HepG2 (cell line): ENCODE measurements around the gene PRPF4.

Source experiments
- BCL6 ChIP-seq: IDR thresholded peaks from 2 replicates; pipeline ENCODE4 v1.6.1; 2016; ENCODE audit warnings: missing genetic modification reagents, missing compliant biosample characterization
- ETV5 ChIP-seq: IDR thresholded peaks from 2 replicates; pipeline ENCODE4 v1.6.1; 2018; ENCODE audit warnings: missing biosample characterization, missing genetic modification reagents, inconsistent platforms, borderline replicate concordance
- HNRNPLL ChIP-seq: fragments of 200-400 bp; formaldehyde crosslinking; IDR thresholded peaks from 2 replicates; pipeline ENCODE4 v1.6.1; 2017; ENCODE audit warnings: mild to moderate bottlenecking, low read depth, low read length; ENCODE audit not compliant: poor library complexity, severe bottlenecking
- KDM4B ChIP-seq: sonication (generic); formaldehyde crosslinking; IDR thresholded peaks from 2 replicates; pipeline ENCODE4 v1.4.0; 2020; ENCODE audit warnings: missing genetic modification reagents
- RFX3 ChIP-seq: IDR thresholded peaks from 2 replicates; pipeline ENCODE4 v1.6.1; 2016; ENCODE audit warnings: missing biosample characterization, missing genetic modification reagents
- SMARCC2 ChIP-seq: fragments of 450-650 bp; IDR thresholded peaks from 2 replicates; pipeline ENCODE4 v1.6.1; 2017; ENCODE audit warnings: antibody characterized with exemption, mild to moderate bottlenecking
- SP2 ChIP-seq: sonication (generic); formaldehyde crosslinking; IDR thresholded peaks from 2 replicates; pipeline ENCODE4 v1.5.1; 2020; ENCODE audit warnings: mild to moderate bottlenecking, missing genetic modification reagents
- YY1 ChIP-seq: IDR thresholded peaks from 2 replicates; pipeline ENCODE4 v1.6.1; 2011; ENCODE audit warnings: low read length, low read depth, moderate library complexity, mild to moderate bottlenecking; ENCODE audit not compliant: insufficient read depth, insufficient replicate concordance
- ZNF207 ChIP-seq: fragments of 450-650 bp; IDR thresholded peaks from 2 replicates; pipeline ENCODE4 v1.6.1; 2016; ENCODE audit warnings: antibody characterized with exemption, borderline replicate concordance
- ZNF296 ChIP-seq: sonication (generic); formaldehyde crosslinking; conservative IDR thresholded peaks from 2 replicates; pipeline ENCODE4 v1.5.0; 2020; ENCODE audit warnings: mild to moderate bottlenecking, missing genetic modification reagents
- TF ChIP-seq, protein P1 (sequence below), 2 experiments: fragments of 450-650 bp in 1 of 2; sonication (generic) in 1 of 2; formaldehyde crosslinking in 1 of 2; IDR thresholded peaks; 2 replicates each; pipeline versions ENCODE4 v1.6.1 to v1.8.0; 2016 to 2022; ENCODE audit warnings: antibody characterized with exemption in 1 of 2, mild to moderate bottlenecking in 1 of 2, missing genetic modification reagents in 1 of 2
- TF ChIP-seq, protein P2 (sequence below): sonication (generic); formaldehyde crosslinking; IDR thresholded peaks from 2 replicates; pipeline ENCODE4 v1.5.0; 2020; ENCODE audit warnings: mild to moderate bottlenecking, missing genetic modification reagents, moderate library complexity

GRCh38 chr9:113313261-113313660 lies 37.8 kb downstream of the PRPF4 start:
- TF ChIP-seq, protein P1, sequence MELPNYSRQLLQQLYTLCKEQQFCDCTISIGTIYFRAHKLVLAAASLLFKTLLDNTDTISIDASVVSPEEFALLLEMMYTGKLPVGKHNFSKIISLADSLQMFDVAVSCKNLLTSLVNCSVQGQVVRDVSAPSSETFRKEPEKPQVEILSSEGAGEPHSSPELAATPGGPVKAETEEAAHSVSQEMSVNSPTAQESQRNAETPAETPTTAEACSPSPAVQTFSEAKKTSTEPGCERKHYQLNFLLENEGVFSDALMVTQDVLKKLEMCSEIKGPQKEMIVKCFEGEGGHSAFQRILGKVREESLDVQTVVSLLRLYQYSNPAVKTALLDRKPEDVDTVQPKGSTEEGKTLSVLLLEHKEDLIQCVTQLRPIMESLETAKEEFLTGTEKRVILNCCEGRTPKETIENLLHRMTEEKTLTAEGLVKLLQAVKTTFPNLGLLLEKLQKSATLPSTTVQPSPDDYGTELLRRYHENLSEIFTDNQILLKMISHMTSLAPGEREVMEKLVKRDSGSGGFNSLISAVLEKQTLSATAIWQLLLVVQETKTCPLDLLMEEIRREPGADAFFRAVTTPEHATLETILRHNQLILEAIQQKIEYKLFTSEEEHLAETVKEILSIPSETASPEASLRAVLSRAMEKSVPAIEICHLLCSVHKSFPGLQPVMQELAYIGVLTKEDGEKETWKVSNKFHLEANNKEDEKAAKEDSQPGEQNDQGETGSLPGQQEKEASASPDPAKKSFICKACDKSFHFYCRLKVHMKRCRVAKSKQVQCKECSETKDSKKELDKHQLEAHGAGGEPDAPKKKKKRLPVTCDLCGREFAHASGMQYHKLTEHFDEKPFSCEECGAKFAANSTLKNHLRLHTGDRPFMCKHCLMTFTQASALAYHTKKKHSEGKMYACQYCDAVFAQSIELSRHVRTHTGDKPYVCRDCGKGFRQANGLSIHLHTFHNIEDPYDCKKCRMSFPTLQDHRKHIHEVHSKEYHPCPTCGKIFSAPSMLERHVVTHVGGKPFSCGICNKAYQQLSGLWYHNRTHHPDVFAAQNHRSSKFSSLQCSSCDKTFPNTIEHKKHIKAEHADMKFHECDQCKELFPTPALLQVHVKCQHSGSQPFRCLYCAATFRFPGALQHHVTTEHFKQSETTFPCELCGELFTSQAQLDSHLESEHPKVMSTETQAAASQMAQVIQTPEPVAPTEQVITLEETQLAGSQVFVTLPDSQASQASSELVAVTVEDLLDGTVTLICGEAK (IDR thresholded peaks at IDR 0.05): no peak
- TF ChIP-seq, protein P1 (CRISPR knock-in tag; IDR thresholded peaks at IDR 0.05): no peak
- TF ChIP-seq RFX3 (CRISPR knock-in tag): no peak
- TF ChIP-seq SMARCC2: no peak
- no peak for TF ChIP-seq ZNF207
- no peak for TF ChIP-seq SP2 (CRISPR knock-in tag)
- TF ChIP-seq ZNF296 (CRISPR knock-in tag): no peak
- no peak for TF ChIP-seq YY1
- no peak for TF ChIP-seq BCL6 (CRISPR knock-in tag)
- TF ChIP-seq KDM4B (CRISPR knock-in tag): no peak
- TF ChIP-seq, protein P2, sequence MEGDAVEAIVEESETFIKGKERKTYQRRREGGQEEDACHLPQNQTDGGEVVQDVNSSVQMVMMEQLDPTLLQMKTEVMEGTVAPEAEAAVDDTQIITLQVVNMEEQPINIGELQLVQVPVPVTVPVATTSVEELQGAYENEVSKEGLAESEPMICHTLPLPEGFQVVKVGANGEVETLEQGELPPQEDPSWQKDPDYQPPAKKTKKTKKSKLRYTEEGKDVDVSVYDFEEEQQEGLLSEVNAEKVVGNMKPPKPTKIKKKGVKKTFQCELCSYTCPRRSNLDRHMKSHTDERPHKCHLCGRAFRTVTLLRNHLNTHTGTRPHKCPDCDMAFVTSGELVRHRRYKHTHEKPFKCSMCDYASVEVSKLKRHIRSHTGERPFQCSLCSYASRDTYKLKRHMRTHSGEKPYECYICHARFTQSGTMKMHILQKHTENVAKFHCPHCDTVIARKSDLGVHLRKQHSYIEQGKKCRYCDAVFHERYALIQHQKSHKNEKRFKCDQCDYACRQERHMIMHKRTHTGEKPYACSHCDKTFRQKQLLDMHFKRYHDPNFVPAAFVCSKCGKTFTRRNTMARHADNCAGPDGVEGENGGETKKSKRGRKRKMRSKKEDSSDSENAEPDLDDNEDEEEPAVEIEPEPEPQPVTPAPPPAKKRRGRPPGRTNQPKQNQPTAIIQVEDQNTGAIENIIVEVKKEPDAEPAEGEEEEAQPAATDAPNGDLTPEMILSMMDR: no peak
- TF ChIP-seq ETV5: no peak
- TF ChIP-seq HNRNPLL: no peak
